IgD-negative memory B cell (primary cell): ENCODE measurements around the gene HOXC5. TPM values are rescaled to one million over a fixed set of nuclear protein-coding genes. Genes with fewer than 3 reads are reported as not detected.

Source experiments
- H3K27ac Mint-ChIP-seq, 3 donors: one replicate each; pipeline ENCODE4 v1.8.0; 2020 to 2022; ENCODE audit warnings: mild to moderate bottlenecking in 3 of 3, mixed read lengths in 3 of 3, moderate library complexity in 1 of 3
- H3K27me3 Mint-ChIP-seq: one replicate; pipeline ENCODE4 v1.8.0; 2021; ENCODE audit warnings: mixed read lengths
- H3K36me3 Mint-ChIP-seq: one replicate; pipeline ENCODE4 v1.8.0; 2020; ENCODE audit warnings: mild to moderate bottlenecking, mixed read lengths
- H3K4me1 Mint-ChIP-seq, 3 donors: one replicate each; pipeline ENCODE4 v1.8.0; 2020 to 2022; ENCODE audit warnings: mixed read lengths in 3 of 3, mild to moderate bottlenecking in 1 of 3
- H3K4me3 Mint-ChIP-seq, 4 donors: one replicate each; pipeline ENCODE4 v1.8.0; 2020 to 2022; ENCODE audit warnings: mild to moderate bottlenecking in 4 of 4, mixed read lengths in 4 of 4, moderate library complexity in 3 of 4
- H3K9me3 Mint-ChIP-seq, 3 donors: one replicate each; pipeline ENCODE4 v1.8.0; 2020 to 2021; ENCODE audit warnings: mixed read lengths in 3 of 3, mild to moderate bottlenecking in 1 of 3
- polyA plus RNA-seq: library from polyadenylated mRNA; unstranded; fragments of 300-500 nt; fragmentation: Illumina TruSeq; gene quantifications from one replicate; pipeline ENCODE4 v1.2.3, GENCODE V29; 2021

Gene HOXC5
- polyA plus RNA-seq, 1 donor from 2014 or later: not detected

DNA sequence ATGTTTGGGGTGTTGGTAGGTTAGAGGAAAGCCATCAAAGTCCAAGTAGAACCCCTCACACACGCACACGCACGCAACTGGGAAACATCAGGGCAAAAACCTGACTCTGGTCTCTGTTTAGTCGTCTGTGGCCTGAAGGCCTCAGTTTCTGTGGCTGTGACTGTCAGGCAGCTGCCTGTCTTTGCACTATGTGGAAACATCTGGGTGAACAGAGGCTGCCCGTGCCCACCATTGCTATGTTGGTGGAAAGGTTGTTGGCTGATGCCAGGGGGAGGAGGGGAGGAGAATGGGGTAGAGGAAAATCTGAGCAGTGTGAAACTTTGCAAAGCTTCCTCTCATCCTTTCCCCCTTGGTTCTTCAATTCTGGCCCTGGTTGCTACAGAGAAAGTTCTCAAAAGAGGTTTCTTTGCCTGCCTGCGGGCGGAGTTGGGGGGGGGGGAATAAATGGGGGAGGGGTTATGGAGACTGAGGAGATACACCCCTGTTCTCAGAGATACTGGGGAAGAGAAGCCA, 40.4 kb upstream of the HOXC5 start:
- peak overlapping the region in 1 of 4 donors; percentile 5 for H3K4me3 Mint-ChIP-seq
- H3K27ac Mint-ChIP-seq: peak overlapping the region in 2 of 3 donors; percentile 10 to 81
- H3K36me3 Mint-ChIP-seq: peaks cover 1% of the 10 kb centered on the region
- H3K9me3 Mint-ChIP-seq: peaks cover 0 to 10% (median 0%) of the 10 kb centered on the region in 3 donors
- peaks cover 76% of the 10 kb centered on the region for H3K27me3 Mint-ChIP-seq
- peaks cover 18 to 32% (median 24%) of the 10 kb centered on the region in 3 donors for H3K4me1 Mint-ChIP-seq

DNA sequence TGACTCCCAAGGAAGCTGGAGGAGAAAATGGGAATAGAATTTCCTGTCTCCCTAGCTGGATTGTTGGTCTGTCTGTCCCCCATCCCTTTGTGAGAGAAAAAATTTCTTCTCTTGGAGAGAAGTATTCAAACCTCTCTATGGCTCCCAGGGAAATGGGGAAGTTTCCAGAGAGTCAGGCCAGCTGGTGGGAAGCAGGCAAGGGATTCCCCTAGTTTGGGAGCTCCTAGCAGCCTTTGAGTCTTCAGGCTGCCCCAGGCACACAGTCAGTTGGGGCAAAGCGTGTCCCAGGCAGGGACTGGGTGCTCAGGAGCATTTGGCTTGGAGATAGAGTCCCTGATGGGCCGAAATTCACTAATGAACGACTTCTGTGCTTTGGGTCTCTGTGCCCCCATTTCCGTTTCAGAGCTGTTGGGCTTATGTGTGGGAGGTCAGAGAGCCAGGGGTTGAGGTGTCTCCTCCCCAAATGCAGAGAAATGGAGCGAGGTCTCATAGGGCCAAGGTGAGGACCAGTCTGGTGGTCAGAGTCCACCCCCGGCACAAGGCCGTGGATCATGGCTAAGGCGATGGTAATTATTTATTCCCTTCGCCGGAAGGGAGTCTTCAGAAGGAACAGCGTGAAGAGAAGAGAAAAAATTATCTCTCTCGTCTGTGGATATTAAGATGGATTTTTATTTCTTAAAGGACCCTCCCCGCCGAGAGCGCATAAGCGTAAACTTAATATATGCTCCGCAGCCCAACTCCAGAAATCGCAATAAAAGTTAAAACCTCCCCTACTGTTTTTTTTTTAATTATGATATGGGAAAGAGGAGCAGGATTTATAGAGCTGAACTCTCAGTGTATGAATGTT, 39.5 kb upstream of the HOXC5 start:
- H3K9me3 Mint-ChIP-seq: peaks cover 0 to 10% (median 0%) of the 10 kb centered on the region in 3 donors
- H3K4me3 Mint-ChIP-seq: peak overlapping the region; percentile 54 to 95 (median 76)
- H3K4me1 Mint-ChIP-seq: peaks cover 16 to 32% (median 27%) of the 10 kb centered on the region in 3 donors
- peaks cover 76% of the 10 kb centered on the region for H3K27me3 Mint-ChIP-seq
- peaks cover 1% of the 10 kb centered on the region for H3K36me3 Mint-ChIP-seq
- H3K27ac Mint-ChIP-seq: peak overlapping the region; percentile 81 to 96 (median 91)

DNA sequence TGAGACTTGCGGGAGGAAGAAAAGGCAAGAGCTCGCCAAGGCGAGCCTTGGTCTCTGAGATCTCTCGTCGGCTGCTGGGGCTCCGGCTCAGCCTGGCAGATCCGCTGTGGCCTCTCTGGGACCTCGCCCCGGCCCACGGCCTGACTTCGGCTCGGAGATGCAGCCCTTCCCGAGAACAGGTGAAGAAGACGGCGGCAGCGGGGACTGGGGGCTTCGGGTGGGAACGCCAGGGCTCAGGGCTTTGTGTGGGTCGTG, 38.9 kb upstream of the HOXC5 start:
- Mint-ChIP-seq H3K9me3 (peaks cover 0 to 10% (median 0%) of the 10 kb centered on the region in 3 donors), H3K27ac (peak overlapping the region; percentile 81 to 96 (median 91)), H3K4me1 (peaks cover 15 to 30% (median 26%) of the 10 kb centered on the region in 3 donors), H3K4me3 (peak overlapping the region in 3 of 4 donors; percentile 54 to 95 (median 67)), H3K36me3 (peaks cover 1% of the 10 kb centered on the region), H3K27me3 (peaks cover 76% of the 10 kb centered on the region)

DNA sequence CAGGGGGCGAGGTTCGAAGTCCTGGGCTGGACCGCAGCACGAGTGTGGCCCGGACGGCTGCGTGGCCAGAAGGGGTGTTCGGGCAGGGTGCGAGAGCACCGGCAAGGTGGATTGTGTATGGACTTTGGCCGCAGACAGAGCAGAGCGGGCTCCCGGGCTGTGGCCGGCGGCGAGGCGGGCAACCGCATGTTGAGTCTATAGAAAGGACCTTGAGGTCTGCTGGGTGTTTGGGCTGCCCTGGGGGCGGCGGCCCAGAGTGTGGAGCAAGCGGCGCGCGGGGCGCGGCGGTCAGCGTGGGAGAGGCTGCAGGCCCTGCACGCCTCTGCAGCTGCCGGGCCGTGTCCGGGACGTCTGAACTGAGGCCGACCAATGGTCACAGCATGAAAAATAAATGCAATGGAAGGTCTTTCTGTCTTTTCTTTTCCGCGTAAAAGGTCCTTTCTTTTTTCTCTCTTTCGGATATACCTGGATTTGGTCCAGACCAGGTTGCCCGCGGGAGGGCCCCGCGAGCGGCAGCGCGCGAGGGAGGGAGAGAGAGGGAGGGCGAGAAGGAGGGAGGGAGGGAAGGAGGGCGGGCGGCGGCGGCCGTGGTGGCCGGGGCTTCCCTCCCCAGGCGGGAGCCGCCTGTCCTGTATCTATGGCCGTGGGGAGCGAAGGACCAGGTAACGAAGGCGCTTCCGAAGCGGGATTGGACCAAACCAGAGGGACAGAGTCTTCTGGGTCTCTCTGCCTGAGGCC, 38.4 kb upstream of the HOXC5 start:
- H3K27ac Mint-ChIP-seq: peak overlapping the region; percentile 81 to 96 (median 91)
- H3K36me3 Mint-ChIP-seq: peaks cover 1% of the 10 kb centered on the region
- peaks cover 0 to 10% (median 0%) of the 10 kb centered on the region in 3 donors for H3K9me3 Mint-ChIP-seq
- peak overlapping the region; percentile 72 to 95 (median 88) for H3K4me3 Mint-ChIP-seq
- H3K4me1 Mint-ChIP-seq: peaks cover 10 to 25% (median 21%) of the 10 kb centered on the region in 3 donors
- peaks cover 72% of the 10 kb centered on the region for H3K27me3 Mint-ChIP-seq

DNA sequence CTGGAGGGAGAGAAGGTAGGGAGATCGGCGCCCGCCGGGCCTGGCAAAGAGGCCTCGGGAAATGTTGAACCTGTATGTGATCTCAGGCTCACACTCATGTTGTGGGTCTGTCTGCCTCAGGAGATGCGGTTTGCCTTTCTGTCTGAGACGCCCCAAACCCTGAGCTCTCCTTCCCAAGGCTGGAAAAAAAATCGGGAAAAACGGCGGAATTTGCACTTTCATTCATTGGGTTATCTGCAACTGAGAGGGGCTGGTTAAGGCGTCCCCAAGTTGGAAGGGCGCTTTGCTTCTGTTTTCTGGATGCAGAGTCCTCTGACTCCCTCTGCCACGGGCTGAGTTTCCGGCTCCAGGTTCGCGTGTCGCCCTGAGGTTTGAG, 37.9 kb upstream of the HOXC5 start:
- Mint-ChIP-seq H3K27ac (peak overlapping the region in 1 of 3 donors; percentile 81), H3K4me1 (peaks cover 7 to 21% (median 16%) of the 10 kb centered on the region in 3 donors), H3K4me3 (peak overlapping the region; percentile 72 to 88 (median 86)), H3K27me3 (peaks cover 68% of the 10 kb centered on the region), H3K36me3 (peaks cover 1% of the 10 kb centered on the region), H3K9me3 (peaks cover 0 to 6% (median 0%) of the 10 kb centered on the region in 3 donors)

DNA sequence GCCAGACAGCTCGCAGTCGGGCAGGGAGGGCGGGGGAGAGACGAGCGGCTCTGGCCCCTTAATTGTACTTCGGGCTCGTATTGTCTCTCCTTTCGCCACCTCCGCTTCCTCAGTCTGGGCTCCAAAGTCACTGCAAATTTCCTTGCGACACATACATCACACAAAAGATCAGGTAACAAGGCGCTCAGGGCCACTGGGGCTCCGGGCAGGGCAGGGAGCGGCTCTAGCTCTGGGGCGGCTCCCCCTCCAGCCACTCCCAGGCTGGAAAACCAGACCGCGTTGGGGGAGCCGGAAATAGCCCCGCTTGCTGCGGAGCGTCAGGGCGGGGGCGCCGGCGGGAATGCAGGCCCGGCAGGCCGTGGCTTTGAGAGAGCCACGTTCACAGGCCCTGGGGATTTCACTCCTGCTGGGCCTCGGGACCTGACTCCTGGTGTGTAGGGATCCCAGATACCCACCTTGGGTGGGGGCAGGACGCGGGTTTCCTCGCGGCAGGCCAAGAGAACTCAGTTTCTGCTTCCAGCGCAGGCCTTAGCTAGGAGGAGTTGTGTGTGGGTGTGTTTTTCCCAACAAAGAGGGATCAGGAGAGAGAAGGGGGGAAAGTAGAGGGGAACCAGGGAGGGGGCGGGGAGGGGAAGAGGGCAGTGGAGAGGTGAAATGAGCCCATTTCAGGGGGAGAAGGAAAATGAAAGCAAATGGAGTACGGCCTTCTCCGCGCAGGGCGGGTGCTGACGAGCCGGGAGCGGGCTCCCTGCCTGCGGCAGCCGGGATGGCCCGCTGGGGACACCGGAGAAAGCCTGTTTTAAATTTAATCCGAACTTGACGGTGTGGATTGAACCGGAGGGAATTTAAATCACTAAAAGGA, 37.2 kb upstream of the HOXC5 start:
- H3K27ac Mint-ChIP-seq: peak overlapping the region in 2 of 3 donors; percentile 54 to 81
- peaks cover 1% of the 10 kb centered on the region for H3K36me3 Mint-ChIP-seq
- peaks cover 65% of the 10 kb centered on the region for H3K27me3 Mint-ChIP-seq
- peaks cover 0 to 6% (median 0%) of the 10 kb centered on the region in 3 donors for H3K9me3 Mint-ChIP-seq
- H3K4me1 Mint-ChIP-seq: peaks cover 7 to 21% (median 16%) of the 10 kb centered on the region in 3 donors
- H3K4me3 Mint-ChIP-seq: peak overlapping the region; percentile 72 to 88 (median 86)

DNA sequence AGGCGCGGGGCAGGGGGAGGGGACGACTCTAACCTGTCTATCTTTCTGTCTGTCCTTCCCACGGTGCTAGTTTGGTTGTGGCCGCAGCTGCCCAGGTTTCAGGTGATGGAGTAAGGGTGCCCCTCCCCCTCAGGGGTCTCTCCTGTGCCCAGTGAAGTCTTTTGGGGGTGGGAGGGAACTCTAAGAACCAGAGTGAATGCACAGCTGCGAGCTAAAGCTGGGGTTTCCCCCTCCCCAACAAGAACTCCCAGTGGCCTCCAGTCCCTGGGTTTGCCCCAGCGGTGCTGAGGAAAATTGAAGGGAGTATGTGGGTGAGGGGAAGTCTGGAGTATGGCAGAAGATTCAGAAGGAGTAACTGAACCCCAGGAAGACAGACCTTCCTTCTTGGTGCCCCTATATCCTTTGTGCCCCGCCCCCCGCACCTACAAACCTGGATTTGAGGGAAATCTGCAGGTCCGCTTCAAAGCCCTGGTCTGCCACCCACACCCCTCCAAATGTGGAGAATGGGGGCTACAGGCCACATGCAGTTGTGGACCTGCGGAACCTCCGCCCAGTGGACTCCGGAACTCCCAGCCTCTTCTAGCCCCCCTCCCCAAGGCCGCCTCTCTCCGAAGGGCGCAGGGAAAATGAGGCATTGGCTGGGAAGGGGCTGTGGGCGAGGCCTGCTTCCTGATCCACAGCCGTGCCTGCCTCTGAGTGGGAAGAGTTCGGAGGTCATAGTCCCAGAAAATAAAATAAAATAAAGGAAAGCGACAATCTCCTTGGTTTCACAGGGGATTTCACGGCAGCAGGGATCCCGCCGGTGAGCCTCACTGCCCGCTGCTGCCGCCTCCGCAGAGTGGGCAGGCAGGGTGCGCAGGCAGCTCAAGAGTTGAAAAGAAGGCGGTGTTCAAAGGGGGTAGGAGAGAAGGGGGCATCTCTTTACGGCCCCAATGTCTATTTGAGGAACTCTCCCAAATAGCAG, 36.3 kb upstream of the HOXC5 start:
- peaks cover 0 to 6% (median 0%) of the 10 kb centered on the region in 3 donors for H3K9me3 Mint-ChIP-seq
- H3K27ac Mint-ChIP-seq: peak overlapping the region; percentile 46 to 81 (median 54)
- peaks cover 1% of the 10 kb centered on the region for H3K36me3 Mint-ChIP-seq
- peaks cover 64% of the 10 kb centered on the region for H3K27me3 Mint-ChIP-seq
- H3K4me3 Mint-ChIP-seq: peak overlapping the region; percentile 72 to 88 (median 86)
- H3K4me1 Mint-ChIP-seq: peaks cover 7 to 21% (median 16%) of the 10 kb centered on the region in 3 donors

DNA sequence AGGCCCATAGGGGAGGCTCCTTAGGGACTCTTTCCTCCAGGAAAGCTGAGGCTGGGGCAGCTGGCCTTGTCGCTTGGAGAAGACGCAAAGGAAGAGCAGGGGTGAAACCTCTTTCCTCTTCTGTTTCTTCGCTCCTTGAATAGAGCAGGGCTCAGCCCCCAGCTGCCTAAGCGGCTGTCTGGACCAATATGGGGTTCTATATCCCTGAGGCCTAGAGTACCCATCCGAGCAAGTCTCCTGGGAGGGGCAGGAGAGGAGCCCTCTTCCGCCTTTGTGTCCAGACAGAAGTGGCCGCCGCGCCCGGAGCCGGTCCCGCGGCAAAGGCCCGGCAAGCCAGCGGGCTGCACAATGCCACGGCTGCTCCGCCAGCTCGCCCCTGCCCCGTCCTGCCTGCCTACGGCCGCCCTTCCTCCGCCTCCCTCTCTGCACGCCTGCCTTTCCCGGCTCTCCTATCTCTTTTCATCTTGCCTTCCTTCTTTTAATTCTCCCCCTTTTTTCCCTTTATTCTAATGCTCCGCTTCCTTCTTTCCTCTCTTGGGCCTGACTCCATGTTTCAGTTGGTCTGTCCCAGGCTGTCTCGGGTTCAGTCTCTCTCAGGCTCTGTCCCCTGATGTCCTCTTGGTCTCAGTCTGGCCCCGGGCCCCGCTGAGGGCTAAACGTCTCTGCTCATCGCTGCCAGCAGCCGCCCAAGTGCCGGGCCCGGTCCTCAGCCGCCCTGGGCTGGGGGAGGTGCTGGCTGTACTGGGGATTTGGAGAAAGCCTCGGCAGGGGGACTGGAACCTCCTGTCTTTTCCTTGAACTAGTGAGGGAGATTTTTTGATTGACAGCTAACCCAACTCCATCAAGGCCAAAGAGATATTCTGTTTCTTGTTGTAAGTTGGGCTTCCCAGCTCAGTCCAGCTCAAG, 35.4 kb upstream of the HOXC5 start:
- Mint-ChIP-seq H3K4me1 (peaks cover 7 to 21% (median 16%) of the 10 kb centered on the region in 3 donors), H3K27ac (peak overlapping the region in 2 of 3 donors; percentile 81 to 82), H3K36me3 (peaks cover 1% of the 10 kb centered on the region), H3K4me3 (peak overlapping the region; percentile 18 to 88 (median 60)), H3K27me3 (peaks cover 65% of the 10 kb centered on the region), H3K9me3 (peaks cover 0 to 6% (median 0%) of the 10 kb centered on the region in 3 donors)

DNA sequence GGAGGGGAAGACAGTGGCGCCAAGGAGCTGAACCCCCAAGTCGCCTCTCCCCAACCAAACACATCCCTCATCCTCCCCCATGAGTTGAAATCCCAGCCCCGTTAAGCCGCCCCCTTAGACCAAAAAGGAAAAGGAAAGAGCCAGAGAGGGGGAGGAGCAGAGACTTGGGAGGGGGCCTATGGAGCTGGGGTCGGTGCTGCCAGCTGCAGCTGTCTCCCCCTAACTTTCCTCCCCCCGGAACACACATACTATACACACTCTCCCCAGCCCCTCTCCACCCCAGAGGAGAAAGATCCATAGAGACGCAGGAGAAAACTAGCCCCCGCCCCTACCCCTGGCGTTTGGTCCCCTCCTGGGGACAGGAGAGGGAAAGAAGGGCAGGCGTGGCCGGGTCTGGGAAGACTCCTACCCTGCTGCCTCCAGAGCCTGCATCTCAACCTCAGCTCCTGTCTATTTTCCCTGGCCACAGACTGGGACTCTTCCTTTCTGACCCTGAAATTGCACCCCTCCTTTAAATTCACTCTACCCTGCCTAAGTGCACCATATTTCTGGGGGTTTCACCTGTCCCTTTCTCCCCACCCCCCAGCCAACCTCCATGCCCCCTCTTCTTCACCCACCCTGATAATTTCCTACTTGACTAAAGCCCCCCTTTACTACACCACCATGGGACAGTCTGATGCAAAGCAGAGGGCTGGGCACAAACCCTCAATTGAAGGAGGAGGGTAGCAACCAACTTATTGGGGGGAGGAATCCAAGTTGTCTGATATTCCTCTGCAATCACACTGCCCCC, 34.5 kb upstream of the HOXC5 start:
- H3K36me3 Mint-ChIP-seq: peaks cover 1% of the 10 kb centered on the region
- peaks cover 7 to 20% (median 16%) of the 10 kb centered on the region in 3 donors for H3K4me1 Mint-ChIP-seq
- peak overlapping the region; percentile 6 to 88 (median 20) for H3K4me3 Mint-ChIP-seq
- H3K27ac Mint-ChIP-seq: peak overlapping the region; percentile 46 to 81 (median 62)
- peaks cover 0 to 6% (median 0%) of the 10 kb centered on the region in 3 donors for H3K9me3 Mint-ChIP-seq
- peaks cover 69% of the 10 kb centered on the region for H3K27me3 Mint-ChIP-seq

DNA sequence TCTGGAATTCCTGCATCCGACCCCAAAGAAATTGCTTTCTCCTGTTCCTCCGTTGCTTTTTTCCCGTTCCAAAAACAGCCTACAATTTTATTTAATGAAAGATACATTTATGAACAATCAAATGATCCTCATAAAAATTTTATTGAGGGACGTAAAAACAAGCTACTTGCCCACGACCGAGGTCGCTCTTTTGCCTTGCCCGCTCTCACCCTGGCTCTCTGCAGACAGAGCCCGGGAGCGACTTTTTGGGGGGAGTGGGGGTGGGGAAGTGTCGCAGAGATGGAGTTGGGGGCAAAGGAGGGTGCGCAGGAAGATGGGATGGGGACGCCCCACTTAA, 34.0 kb upstream of the HOXC5 start:
- peaks cover 69% of the 10 kb centered on the region for H3K27me3 Mint-ChIP-seq
- peak overlapping the region; percentile 46 to 81 (median 62) for H3K27ac Mint-ChIP-seq
- peaks cover 0 to 2% (median 0%) of the 10 kb centered on the region in 3 donors for H3K9me3 Mint-ChIP-seq
- H3K36me3 Mint-ChIP-seq: peaks cover 1% of the 10 kb centered on the region
- H3K4me1 Mint-ChIP-seq: peaks cover 7 to 15% (median 14%) of the 10 kb centered on the region in 3 donors
- peak overlapping the region in 3 of 4 donors; percentile 6 to 88 (median 22) for H3K4me3 Mint-ChIP-seq

DNA sequence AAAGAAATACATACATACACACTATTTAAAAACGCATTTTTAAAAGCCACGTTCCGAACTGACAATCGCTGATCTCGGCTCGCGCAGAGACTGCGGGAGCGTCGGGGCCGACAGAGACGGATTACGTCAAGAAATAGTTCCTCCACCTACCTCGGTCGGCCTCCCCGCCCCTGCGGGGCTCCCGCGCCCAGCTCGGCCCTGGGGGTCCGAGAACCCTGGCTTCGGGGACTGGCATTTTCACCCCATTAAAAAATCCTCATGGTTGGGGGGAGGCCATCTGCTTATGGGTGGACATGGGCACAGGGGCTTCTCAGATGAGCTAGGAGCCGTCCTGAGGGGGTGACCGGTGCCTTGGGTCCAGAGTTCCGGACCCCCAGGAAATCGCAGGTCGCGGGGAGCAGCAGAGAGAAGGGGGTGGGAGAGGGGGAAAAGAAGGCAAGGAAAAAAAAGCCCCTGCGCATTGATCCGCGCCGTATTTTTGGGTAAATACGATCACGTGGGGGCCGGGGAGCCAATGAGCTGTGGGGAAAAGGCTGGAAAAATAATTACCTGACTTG, 33.2 kb upstream of the HOXC5 start:
- H3K27me3 Mint-ChIP-seq: peaks cover 69% of the 10 kb centered on the region
- H3K4me3 Mint-ChIP-seq: peak overlapping the region in 3 of 4 donors; percentile 28 to 88 (median 52)
- peak overlapping the region; percentile 59 to 81 (median 62) for H3K27ac Mint-ChIP-seq
- H3K9me3 Mint-ChIP-seq: no peaks in the 10 kb centered on the region
- H3K4me1 Mint-ChIP-seq: peaks cover 3 to 13% (median 11%) of the 10 kb centered on the region in 3 donors
- H3K36me3 Mint-ChIP-seq: peaks cover 1% of the 10 kb centered on the region
